ENCODE measurements around the gene C1orf174. TPM values are rescaled to one million over a fixed set of nuclear protein-coding genes. Genes with fewer than 3 reads are reported as not detected.

Gene C1orf174
- total RNA-seq, 1 donor from 2014 or later, result 19.8 TPM

- intact Hi-C loops (cut with DNase I), result no loop called here
- H3K36me3 ChIP-seq, result no peaks in the 10 kb centered on the region
- H3K27me3 ChIP-seq (ENCODE audit: low read depth), result peaks cover 30% of the 10 kb centered on the region
- H3K9me3 ChIP-seq, result no peaks in the 10 kb centered on the region
- H3K4me1 ChIP-seq, result no peaks in the 10 kb centered on the region
- DNase-seq (peak; percentile 27), ATAC-seq (no peak)
- no peak overlapping the region for H3K27ac ChIP-seq
- no peak overlapping the region for H3K4me3 ChIP-seq
- no peak for TF ChIP-seq CTCF (IDR thresholded peaks at IDR 0.05)
Observed at GRCh38 chr1:3924186-3924824, 24.2 kb upstream of the C1orf174 start.

- TF ChIP-seq CTCF (IDR thresholded peaks at IDR 0.05), result no peak
- intact Hi-C loops (cut with DNase I), result no loop called here
- DNase-seq (peak; percentile 30), ATAC-seq (no peak)
- Histone ChIP-seq H3K4me1 (no peaks in the 10 kb centered on the region), H3K4me3 (no peak overlapping the region), H3K36me3 (no peaks in the 10 kb centered on the region), H3K9me3 (no peaks in the 10 kb centered on the region), H3K27ac (no peak overlapping the region), H3K27me3 (ENCODE audit: low read depth) (peaks cover 33% of the 10 kb centered on the region)
Observed at GRCh38 chr1:3923378-3924185, 23.5 kb upstream of the C1orf174 start.

DNA sequence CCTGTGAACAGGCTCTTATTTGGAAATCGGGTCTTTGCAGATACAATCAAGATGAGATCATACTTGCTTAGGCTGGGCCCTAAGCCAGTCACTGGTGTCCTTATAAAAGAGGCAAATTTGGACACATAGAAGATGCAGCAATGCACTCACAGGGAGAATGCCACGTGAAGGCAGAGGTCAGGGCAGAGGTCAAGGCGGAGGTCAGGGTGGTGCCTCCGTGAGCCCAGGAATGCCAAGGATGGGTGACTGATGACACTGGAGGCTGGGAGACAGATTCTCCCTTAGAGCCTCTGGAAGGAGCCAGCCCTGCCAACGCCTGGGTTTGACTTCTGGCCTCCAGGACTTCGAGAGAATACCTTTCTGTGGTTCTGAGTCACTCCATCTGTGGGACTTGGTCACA lies 22.8 kb upstream of the C1orf174 start:
- TF ChIP-seq CTCF (IDR thresholded peaks at IDR 0.05), result no peak
- H3K27me3 ChIP-seq (ENCODE audit: low read depth), result peaks cover 33% of the 10 kb centered on the region
- ATAC-seq (no peak), DNase-seq (peak; percentile 23)
- H3K27ac ChIP-seq, result no peak overlapping the region
- H3K9me3 ChIP-seq, result no peaks in the 10 kb centered on the region
- no peaks in the 10 kb centered on the region for H3K4me1 ChIP-seq
- intact Hi-C loops (cut with DNase I), result no loop called here
- no peaks in the 10 kb centered on the region for H3K36me3 ChIP-seq
- H3K4me3 ChIP-seq, result no peak overlapping the region

DNA sequence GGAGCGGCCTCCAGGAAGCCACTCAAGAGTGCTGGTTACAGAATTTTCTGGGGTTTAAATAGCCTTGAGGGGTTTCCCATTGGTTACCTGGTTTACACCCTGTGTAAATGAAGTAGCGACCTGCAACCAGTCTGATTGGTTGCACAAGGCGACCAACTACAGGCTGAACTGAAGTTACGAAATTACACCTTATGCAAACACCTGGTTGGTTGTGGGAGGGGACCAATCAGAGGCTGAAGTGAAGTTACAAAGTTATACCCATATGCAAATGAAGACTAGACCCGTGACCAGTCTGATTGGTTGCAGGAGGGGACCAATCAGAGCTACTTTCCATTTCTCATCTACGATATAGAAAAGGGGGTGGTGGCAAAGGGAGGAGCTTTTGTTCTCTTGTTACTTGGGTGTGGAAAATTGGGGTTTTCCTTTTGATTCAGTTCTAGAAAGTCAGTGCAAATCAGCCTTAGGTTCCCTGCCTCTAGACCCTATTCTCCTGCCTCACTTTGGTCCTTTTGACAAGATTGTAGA lies 22.2 kb upstream of the C1orf174 start:
- Histone ChIP-seq H3K27me3 (ENCODE audit: low read depth) (peaks cover 33% of the 10 kb centered on the region), H3K9me3 (no peaks in the 10 kb centered on the region), H3K4me1 (no peaks in the 10 kb centered on the region), H3K27ac (no peak overlapping the region), H3K36me3 (no peaks in the 10 kb centered on the region), H3K4me3 (peak overlapping the region; percentile 28)
- no peak for TF ChIP-seq CTCF (IDR thresholded peaks at IDR 0.05)
- ATAC-seq, result peak; percentile 90 to 94
- intact Hi-C loops (cut with DNase I), result no loop called here
- peak; percentile 51 for DNase-seq

- TF ChIP-seq CTCF (IDR thresholded peaks at IDR 0.05), result no peak
- peaks cover 33% of the 10 kb centered on the region for H3K27me3 ChIP-seq (ENCODE audit: low read depth)
- no peaks in the 10 kb centered on the region for H3K4me1 ChIP-seq
- H3K4me3 ChIP-seq, result peak overlapping the region; percentile 28
- ATAC-seq, result peak; percentile 5 to 30
- no peak overlapping the region for H3K27ac ChIP-seq
- H3K36me3 ChIP-seq, result no peaks in the 10 kb centered on the region
- intact Hi-C loops (cut with DNase I), result no loop called here
- no peaks in the 10 kb centered on the region for H3K9me3 ChIP-seq
- no peak for DNase-seq
Observed at GRCh38 chr1:3921765-3922164, 21.7 kb upstream of the C1orf174 start.
